DMS79 treated with DMSO at 0.1 percent for 48 hours (cell line): ENCODE data around the gene PNPLA7.
"Not testable (repeated sequence)": the region's sequence is repeated elsewhere in the genome, so short reads cannot be mapped to it uniquely, and the experiment has no call there.

ENCODE experiments used
- DNase-seq: peaks from one replicate; lab custom pipeline; 2025; lab: John Stamatoyannopoulos, UW

PNPLA7 gene

DNA sequence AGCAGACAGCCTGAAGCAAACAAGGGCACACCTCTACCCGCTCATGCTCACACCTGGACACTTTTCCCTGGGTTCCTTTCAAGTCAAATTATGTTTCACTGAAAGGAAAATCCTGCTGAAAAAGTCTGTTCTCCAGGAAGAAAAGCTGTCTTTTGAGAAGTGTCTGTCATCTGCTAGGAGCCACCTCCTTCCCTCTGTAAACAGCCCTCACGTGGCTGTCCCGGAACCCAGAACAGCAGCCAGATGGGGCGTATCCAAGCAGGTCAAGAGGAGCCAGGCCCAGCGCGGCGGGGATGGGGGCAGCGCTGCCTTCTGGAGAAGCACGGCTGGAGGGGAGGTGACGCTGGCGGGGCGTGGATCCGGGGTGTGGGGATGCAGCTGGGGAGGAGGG is at the start of gene PNPLA7:
PNPLA7 (minus strand) TSS at position 172 of the 391 bp plus-strand sequence. CDS start 205 bp downstream, outside the sequence.
- DNase-seq = peak; percentile 83

DNA sequence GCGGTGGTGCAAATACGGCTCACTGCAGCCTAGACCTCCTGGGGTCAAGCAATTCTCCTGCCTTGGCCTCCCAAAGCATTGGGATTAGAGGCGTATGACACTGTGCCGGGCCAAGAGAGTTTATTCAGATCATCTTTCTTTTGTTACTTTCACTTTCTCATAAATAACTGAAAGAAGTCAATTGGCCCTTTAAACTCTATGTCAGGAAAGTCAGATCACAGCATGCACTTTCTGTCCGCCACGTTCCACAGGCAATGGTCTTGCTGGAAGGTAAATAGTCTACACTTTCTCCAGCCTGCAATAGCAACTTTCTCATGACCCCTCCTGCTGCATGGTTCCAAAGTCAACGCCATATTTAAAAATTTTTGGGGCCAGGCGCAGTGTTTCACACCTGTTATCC is 48.7 kb upstream of the PNPLA7 start:
- DNase-seq = no peak

DNA sequence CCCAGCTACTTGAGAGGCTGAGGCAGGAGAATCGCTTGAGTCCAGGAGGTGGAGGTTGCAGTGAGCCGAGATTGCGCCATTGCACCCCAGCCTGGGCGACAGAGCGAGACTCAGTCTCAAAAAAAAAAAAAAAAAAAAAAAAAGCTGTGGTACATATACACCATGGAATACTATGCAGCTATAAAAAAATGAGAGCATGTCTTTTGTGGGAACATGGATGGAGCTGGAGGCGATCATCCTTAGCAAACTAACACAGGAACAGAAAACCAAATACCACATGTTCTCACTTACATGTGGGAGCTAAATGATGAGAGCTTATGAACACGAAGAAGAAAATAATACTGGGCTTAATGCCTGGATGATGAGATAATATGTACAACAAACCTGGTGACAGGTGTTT is 46.4 kb upstream of the PNPLA7 start:
- not testable (repeated sequence) for DNase-seq

DNA sequence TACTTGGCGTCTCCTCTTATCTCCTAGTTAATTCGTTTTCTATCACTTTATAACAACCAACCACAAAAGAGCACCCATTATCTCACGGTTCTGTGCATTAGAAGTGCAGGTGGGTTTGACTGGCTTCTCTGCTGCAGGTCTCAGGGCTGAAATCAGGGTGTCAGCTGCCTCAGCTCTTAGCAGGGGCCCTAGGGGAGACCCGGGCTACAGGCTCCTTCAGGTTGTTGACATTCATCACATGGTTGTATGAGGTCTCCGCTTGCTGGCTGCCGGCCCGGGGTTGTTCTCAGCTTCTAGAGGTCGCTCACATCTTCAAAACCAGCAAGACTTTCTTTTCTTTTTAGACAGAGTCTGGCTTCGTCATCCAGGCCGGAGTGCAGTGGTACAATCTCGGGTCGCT is 43.0 kb upstream of the PNPLA7 start:
- peak; percentile 93 for DNase-seq

DNA sequence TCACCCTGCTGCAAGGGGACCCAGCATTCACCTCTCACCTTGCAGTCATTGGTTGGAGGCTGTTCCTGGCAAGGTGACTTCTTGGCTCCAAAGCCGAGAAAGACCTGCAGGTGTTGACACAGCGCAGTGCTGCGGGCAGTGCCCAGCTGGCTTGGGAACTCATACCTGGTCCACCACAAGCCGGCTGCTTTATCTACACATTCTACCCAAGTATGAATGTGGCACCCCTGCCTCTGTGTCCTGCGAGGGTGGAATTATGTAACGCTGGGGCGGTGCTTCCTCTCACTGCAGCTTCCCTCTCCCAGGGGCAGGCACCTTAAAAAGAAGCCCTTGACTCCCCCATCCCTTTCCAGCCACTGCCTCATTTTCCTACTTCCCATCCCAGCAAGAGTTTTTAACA is 42.6 kb upstream of the PNPLA7 start:
- DNase-seq = no peak

DNA sequence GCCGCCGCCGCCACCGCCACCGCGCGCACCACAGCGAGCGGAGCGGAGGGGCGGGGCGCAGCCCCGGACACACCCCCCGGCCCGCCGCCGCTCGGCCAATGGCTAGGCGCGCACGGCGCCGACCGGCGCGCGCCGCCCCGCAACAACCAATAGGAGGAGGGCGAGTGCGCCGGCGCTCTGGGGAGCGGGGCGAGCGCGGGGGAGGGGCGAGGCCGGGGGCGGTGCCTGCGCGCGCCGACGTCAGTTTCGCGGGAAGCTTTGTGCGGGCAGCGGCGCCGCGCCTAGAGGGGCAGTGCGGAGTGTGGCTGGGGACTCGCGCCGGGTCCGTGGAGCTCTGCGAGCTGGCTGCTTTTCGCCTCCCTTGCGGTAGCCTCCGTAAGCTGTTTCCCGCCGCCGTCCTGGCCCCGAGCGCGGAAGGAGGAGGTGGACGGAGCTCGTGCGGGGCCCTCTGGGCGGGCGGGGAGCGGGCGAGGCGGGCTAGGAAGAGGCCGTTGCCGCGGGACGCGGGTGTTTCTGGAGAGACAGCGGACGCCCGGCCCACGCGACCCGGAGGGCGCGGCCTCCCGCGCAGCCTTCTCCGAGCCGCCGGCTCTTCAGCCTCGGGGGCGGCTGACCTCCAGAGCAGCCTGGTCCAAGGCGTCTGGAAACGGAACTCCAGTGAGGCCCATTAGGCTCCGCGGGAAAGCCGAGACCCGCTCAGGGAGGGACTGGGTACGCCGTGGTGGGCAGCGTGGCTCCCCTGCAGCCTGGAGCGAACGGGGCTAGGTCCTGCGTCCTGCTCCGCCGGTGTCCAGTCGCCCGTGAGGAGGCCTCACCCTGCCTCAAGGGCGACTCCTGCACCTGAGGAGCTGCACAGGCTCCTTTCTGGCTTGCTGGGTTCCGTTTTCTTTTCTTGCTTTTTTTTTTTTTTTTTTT is 40.5 kb upstream of the PNPLA7 start, which contains the start of gene ZMYND19:
ZMYND19 (minus strand) TSS at position 44 of the 915 bp plus-strand sequence. CDS start 249 bp downstream, outside the sequence.
- DNase-seq = peak; percentile 65

DNA sequence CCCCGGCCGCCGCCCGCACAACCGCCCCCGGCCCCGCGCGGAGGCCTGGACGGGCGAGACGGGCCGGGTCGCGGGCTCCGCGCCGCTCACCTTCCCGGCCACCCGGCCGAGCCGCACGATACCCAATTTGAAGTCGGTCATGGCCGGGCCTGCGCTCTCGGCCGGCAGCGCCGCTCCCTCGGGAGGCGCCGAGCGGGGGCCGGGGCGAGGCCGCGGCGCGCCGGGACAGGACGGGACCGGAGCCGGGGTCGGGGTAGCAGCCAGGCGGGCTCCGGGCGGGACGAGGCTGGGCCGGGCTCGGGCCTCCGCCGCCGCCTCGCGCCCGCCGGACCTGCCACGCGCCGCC is 39.9 kb upstream of the PNPLA7 start:
- DNase-seq = no peak

DNA sequence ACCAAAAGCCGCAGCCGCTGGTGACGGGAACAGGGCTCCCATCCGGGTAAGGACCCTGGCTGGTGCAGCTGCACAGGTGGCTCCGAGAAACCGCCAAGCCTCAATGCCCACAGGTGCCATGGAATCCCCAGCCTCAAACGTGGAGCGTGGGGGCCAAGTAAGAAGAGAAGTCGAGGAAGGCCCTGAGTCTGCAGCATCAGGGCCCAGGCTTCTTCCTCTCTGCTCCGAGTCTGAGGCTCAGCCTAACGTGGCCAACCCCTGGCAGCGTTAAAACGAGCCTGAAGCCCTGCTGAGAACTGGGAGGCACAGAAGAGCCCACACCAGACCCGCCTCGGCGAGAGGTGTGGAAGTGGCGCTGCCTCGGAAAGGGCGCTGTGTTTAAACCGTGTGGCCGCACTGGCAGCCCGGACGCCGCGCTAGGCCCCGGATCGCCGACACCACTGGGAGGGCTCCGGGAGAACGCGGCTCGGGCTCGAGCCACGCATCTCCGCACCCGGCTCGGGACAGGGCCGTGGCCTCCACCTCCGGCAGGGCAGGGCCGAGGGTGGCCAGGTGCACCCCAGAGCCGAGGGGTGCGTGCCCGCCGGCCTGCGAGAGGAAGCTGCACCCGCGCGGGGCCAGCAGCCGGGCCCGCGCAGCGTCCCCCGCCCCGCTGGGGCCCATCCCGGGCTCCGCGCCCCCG is 39.4 kb upstream of the PNPLA7 start:
- no peak for DNase-seq

DNA sequence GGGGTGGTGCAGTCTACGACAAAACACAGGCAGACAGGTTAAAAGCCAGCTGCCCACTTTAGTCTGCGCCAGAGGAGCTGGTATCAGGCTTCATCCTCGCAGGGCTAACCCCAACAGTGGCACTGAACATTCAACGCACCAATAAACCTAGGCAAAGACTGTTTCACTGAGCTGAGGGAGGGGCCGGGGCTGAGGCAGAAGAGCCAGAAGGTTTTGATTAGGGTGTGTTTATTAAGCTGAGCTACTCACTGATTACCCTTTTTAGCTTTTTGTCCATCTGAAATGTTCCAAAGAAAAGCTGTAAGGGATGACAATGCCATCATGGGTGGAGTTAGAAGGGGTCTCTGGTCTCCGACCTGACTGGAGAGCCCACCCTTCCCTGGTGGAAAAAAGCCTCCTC is 38.7 kb upstream of the PNPLA7 start:
- no peak for DNase-seq

DNA sequence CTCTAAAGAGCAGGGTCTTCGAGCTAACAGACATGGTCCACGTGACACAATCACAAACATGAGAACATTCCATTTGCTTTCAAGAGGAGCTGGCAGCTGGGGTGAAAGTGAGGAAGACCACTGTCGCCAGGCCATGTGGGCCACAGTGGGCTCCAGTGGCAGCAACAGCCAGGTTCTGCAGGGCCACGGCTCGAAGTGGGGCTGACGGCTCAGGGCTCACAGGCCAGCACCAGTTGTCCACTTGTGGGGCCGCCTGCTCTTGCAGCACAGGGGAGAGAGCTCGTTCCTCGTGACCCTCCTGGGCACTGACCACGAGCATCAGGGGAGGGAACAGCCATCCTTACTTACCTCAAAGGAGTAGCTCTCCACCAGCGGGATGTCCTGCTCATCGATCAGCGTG is 38.1 kb upstream of the PNPLA7 start:
- no peak for DNase-seq

DNA sequence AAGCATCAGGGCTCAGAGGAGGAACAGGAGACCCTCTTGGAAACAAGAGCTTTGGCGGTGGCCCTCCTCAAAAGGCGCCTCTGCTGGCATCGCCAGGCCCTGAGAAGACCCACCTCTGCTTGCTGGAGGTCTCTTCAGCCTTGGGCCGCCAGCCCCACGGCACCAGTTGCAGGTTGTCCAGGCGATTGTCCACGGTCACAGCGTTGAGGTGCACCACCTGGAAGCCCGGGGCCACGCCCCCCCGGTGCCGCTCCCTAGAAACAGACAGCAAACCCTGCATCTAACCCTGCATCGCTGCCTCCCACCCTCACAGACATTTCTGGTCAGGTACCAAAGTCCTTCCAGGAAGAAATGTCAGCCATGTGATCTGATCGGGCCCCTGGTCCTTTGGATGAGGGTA is 36.7 kb upstream of the PNPLA7 start:
- DNase-seq = no peak

DNA sequence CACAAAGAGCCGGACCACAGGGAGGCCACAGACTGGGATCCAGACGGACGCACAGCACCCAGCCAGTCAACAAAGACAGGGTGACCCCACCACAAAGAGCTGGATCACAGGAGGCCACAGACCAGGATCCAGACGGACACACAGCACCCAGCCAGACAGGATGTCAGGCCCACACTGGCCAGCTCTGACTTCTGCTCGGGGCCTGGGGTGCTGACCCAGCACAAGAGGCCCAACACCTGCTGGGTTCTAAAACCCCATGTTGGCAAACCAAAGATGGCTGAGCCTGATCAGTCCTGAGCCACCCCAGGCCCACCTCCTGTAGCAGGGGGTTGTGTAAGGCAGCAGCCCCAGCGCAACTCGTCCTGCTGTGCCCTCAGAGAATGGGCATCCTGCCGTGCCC is 33.8 kb upstream of the PNPLA7 start:
- no peak for DNase-seq

DNA sequence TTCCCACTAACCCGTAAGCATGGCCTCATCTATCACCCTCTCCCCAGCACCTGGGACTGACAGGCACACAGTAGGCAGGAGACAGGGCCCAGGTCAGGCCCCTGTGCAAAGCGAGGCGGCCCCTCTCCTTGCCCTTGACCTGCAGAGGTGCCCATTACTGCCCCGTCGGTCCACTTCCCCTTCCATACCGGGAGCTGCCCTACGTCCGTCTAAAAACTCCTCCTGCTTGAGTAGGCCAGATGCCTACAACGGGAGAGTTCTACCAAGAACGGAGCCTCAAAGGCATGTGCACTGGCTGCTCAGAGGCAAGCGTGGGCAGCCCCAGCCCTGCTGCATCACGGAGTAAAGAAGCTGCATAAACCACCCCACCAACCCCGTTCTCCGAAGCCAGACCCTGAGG is 33.1 kb upstream of the PNPLA7 start:
- DNase-seq = no peak

DNA sequence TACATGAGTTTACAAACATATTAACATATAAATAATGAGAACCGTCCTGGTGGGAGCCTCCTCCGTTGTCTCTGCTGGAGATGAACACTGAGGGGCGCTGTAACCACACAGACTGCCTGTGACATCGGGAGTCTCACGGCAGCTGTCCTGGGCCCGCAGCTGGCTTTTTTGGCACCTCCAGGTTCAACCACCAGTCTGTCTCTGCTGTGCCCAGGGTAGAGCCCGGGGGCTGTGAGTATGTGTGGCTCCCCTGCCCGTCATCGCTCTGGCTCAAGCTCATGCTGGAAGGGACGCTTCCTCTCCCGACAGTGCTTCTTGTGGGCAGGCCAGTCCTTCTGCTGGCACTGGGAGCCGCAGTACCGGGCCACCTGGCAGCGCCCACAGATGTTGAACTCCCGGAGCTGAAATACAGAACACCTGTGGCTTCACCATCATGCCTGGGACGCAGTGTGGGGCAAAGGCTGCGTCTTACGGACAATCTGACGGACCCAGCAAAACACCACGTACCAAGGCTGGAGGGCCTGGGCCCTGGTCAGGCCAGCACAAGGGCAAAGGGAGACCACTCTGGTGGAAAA is 32.2 kb upstream of the PNPLA7 start:
- DNase-seq = no peak

DNA sequence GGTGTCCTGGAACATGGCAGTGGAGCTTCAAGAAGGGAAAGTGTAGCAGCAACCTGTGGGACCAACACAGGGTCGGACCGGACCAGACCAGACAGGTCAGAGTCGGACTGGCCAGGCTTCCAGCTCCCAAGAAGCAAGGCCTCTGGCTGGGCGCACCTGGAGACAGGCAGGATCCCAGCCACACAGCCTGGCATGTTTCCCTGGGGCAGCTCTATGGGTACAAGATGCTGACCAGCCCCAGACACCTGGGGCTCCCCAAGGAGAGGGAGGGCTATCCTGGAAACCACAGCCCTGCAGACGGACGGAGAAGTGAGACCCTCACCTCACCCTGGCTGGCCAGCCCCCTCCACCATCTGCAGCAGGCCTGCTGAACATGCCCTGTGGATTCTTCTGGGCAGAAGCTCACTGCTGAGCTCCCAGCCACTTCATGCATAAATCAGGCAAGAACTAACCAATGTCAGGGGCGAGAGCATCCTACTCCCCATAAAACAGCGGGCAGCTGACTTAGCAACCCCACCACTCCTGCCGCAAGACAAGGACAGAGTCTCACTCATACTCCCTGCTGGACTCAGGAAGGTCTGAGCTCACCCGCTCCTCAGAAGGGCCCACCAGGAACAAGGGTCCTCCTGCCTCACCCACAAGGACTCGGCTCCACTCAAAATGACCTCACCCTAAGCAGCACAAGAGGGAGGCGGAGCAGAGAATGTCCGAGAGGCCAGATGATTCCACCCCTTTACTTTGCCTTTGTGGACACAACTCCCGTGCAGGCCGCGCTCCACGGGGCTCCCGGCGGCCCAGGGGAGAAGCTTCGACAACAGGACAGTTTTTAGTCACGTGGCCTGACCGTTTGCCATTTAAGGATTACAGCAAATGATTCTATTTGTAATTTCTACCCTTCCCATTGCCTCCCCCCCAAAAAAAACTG is 31.4 kb upstream of the PNPLA7 start:
- DNase-seq = no peak

DNA sequence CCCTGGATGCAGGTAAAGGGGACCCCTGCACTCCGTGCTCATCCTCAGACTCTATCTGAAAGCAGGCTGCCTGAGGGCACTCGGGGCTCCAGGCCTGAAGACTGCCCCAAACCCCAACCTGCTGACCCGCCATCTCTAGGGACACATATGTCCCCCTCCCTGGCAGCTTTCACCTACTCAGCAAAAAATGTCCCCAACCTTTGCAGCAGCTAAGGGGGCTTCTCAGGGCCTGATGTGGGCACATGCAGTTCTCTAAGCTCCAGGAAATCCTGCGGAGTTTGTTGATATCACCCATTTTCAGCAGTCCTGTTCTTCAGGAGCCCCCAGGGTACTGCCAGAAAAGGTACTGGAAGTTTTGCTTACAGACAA is 30.7 kb upstream of the PNPLA7 start:
- DNase-seq = no peak

DNA sequence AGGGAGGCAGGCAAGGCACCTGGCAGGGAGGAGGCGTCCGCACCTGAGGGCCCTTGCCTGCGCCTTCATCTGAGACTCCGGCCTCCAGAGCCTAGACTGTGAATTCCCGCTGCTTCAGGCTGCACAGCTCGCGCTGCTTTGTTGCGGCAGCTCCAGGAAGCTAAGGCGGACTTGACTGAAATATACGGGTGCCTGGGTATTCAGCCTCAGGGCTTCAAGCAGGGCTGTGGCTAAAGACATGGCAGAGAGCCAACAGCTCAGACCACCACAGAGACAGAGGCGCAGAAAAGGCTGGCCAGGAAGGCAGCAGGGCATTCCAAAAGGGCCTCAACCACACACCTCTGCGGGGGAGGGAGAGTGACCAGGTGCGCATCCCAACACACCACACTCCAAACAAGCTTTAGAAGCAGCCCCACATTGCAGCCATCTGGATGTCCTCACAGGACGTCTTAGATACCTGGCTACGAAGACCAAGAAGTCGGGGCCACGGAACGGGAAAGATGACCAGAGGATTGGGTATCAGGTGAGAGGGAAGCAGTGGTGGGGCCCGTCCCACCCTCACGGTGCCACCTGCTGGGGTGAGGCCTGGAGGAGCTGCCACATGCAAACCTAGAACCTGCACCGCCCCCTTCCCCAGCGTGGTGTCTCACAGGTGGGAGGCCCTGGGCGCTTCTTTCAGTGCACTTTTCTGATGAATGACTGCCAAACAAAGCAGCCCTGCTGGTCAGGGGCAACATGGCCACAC is 30.2 kb upstream of the PNPLA7 start:
- DNase-seq = no peak

DNA sequence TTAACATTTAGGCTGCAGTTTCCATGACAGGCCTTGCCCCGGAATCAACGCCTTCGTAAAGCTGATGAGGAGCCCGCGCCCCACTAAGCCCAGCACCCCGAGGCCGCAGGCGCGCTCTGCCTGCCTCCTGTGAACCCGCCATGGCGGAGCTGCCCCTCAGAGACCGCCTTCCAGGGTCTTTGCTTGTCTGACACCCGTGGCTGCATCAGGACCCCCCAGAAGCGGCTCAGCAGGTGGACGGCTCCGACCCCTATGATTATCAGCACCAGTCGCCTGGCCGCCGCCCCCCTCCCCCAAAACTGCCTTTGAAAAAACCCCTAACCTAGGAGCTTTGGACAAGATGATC is 29.0 kb upstream of the PNPLA7 start:
- no peak for DNase-seq

DNA sequence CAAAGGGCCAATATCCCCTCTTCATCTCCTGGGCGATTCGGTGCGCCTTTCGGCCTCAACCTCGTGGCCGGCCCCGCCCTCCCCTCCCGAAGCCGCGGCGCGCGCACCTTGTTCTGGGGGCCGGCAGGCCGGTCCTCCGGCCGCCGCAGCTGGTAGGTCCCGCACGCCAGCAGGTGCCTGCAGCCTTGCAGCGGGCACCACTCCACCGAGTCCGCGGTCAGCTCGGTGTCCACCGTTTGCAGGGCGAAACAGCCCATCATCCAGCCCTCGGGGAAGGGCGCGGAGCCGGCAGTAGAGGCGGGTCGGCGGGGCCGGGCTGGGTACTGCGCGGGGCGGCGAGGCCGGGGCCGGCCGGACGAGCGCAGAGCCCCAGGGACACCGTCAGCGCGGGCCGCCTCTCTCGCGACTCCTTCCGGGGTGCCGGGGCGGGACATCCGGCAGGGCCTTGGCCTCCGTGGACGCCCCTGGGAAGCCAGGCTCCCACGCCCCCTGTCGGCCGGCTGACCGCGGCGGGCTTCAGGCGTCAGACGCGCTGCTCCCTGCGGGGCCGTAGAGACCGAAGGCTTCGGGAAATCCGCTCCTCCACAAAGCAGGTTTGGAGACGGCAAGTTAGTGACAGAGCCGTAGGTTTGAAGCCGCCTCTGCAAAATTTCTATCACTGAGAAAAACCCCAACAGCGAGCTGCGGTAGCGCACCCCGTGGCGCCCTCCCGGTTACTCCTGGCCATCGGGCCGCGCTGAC is 28.5 kb upstream of the PNPLA7 start, which contains the start of gene DPH7:
DPH7 (minus strand) TSS at position 408 of the 741 bp plus-strand sequence; CDS start at position 260, 148 bp downstream.
- DNase-seq = peak; percentile 75

DNA sequence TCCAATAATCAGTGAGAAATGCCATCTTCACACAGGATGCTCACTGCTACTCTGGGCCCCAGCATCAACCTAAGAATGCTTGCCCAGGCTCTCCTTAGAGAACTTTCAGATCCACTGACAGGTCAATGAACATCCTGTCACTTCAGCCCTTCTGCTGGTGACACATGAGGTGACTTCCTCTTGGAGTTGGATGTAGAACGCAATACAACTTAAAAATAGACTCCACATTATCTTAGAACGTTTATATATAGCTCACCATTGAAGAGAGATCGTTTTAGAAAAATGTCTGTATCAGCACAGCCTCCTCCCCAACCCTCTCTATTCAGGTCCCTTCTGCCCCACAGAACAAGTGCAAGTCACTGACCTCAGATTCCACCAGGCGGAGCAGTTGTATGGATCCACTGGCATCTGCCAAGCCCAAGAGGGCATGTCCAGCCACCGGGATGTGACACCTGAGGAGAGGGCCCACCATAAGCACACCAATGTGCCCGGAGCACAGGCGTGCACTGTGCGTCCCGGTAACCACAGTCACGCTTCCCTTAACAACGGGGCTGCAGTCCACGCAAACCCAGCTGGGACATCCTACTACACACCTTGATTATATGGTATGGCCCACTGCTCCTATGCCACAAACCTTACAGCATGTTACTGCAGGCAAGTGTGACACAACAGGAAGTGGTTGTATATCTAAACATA is 25.7 kb upstream of the PNPLA7 start:
- DNase-seq = no peak
